Neural cell (in vitro differentiated cells): Measurements from ENCODE around the gene FOXJ3. TPM values are rescaled to one million over a fixed set of nuclear protein-coding genes. Genes with fewer than 3 reads are reported as not detected.

Experiments
- H2AFZ ChIP-seq: fragments of 200-600, 300-800 bp; sonication (generic), shearing (Covaris generic); 2 replicates; pipeline ENCODE4 v1.6.0; 2014; ENCODE audit warnings: low read depth, mild to moderate bottlenecking, antibody characterized with exemption, low read length, moderate library complexity
- H3F3A ChIP-seq: fragments of 200-600 bp; shearing (Covaris generic); 2 replicates; pipeline ENCODE4 v1.6.1; 2016; ENCODE audit warnings: mild to moderate bottlenecking, moderate library complexity, mixed read lengths, antibody characterized with exemption, low read length; ENCODE audit not compliant: insufficient read depth, poor library complexity, severe bottlenecking
- H3K27ac ChIP-seq: fragments of 200-600, 300-800 bp; sonication (generic), shearing (Covaris generic); 2 replicates; pipeline ENCODE4 v1.5.1; 2014; ENCODE audit warnings: mild to moderate bottlenecking, low read length, moderate library complexity
- H3K27me3 ChIP-seq: fragments of 300-800, 200-600 bp; sonication (generic), shearing (Covaris generic); 2 replicates; pipeline ENCODE4 v1.6.0; 2014; ENCODE audit warnings: mild to moderate bottlenecking, low read depth, low read length, moderate library complexity; ENCODE audit not compliant: insufficient read depth
- H3K36me3 ChIP-seq: fragments of 300-800, 200-600 bp; sonication (generic), shearing (Covaris generic); 2 replicates; pipeline ENCODE4 v1.5.1; 2014; ENCODE audit warnings: mild to moderate bottlenecking, antibody characterized with exemption, low read length, moderate library complexity; ENCODE audit not compliant: insufficient read depth
- H3K4me2 ChIP-seq: fragments of 300-800, 200-600 bp; sonication (generic), shearing (Covaris generic); 2 replicates; pipeline ENCODE4 v1.6.0; 2014; ENCODE audit warnings: mild to moderate bottlenecking, low read length
- H3K4me3 ChIP-seq: fragments of 300-800, 200-600 bp; sonication (generic), shearing (Covaris generic); 2 replicates; pipeline ENCODE4 v1.5.1; 2014; ENCODE audit warnings: mild to moderate bottlenecking, low read length, moderate library complexity
- H3K79me2 ChIP-seq: fragments of 200-600 bp; shearing (Covaris generic); replicated peaks from 2 replicates; pipeline ENCODE4 v1.6.0; 2014; ENCODE audit warnings: mild to moderate bottlenecking, low read length, moderate library complexity; ENCODE audit not compliant: insufficient read depth
- H3K9ac ChIP-seq: fragments of 300-800, 200-600 bp; sonication (generic), shearing (Covaris generic); 2 replicates; pipeline ENCODE4 v1.6.1; 2016; ENCODE audit warnings: mild to moderate bottlenecking, low read length, mixed read lengths
- H3K9me2 ChIP-seq: fragments of 200-600 bp; shearing (Covaris generic); 2 replicates; pipeline ENCODE4 v1.6.1; 2016; ENCODE audit warnings: mild to moderate bottlenecking, low read length, mixed read lengths; ENCODE audit not compliant: insufficient read depth
- H3K9me3 ChIP-seq: fragments of 200-600, 300-800 bp; sonication (generic), shearing (Covaris generic); 2 replicates; pipeline ENCODE4 v1.6.1; 2016; ENCODE audit warnings: mild to moderate bottlenecking, mixed run types, low read length, moderate library complexity, mixed read lengths
- H4K20me1 ChIP-seq: fragments of 200-600 bp; shearing (Covaris generic); 2 replicates; pipeline ENCODE4 v1.6.1; 2016; ENCODE audit warnings: mild to moderate bottlenecking, mixed run types; ENCODE audit not compliant: insufficient read depth
- EP300 ChIP-seq: fragments of 450-650 bp; conservative IDR thresholded peaks from 2 replicates; pipeline ENCODE4 v1.6.1; 2014; ENCODE audit warnings: antibody characterized with exemption, mild to moderate bottlenecking, moderate library complexity; ENCODE audit not compliant: poor library complexity, severe bottlenecking
- EZH2 ChIP-seq: fragments of 200-600, 300-800 bp; shearing (Covaris generic), sonication (generic); IDR thresholded peaks from 2 replicates; pipeline ENCODE4 v1.6.1; 2014; ENCODE audit warnings: antibody characterized with exemption, low read length, borderline replicate concordance, mild to moderate bottlenecking; ENCODE audit not compliant: insufficient read depth, poor library complexity, severe bottlenecking
- MXI1 ChIP-seq: fragments of 450-650 bp; conservative IDR thresholded peaks from 2 replicates; pipeline ENCODE4 v1.6.1; 2014; ENCODE audit warnings: antibody characterized with exemption, mild to moderate bottlenecking; ENCODE audit not compliant: poor library complexity, severe bottlenecking
- POLR2AphosphoS5 ChIP-seq: IDR thresholded peaks from 2 replicates; pipeline ENCODE4 v1.6.1; 2012
- RAD21 ChIP-seq: fragments of 450-650 bp; conservative IDR thresholded peaks from 2 replicates; pipeline ENCODE4 v1.6.1; 2014; ENCODE audit warnings: antibody characterized with exemption, mild to moderate bottlenecking, moderate library complexity
- SMC3 ChIP-seq: fragments of 450-650 bp; conservative IDR thresholded peaks from 2 replicates; pipeline ENCODE4 v1.6.1; 2014; ENCODE audit warnings: antibody characterized with exemption, mild to moderate bottlenecking, moderate library complexity; ENCODE audit not compliant: poor library complexity
- TAF1 ChIP-seq: IDR thresholded peaks from 2 replicates; pipeline ENCODE4 v1.6.1; 2012; ENCODE audit warnings: low read depth
- polyA plus RNA-seq: library from polyadenylated mRNA; depleted of rRNA; stranded (reverse); fragments of >200 nt; gene quantifications from 2 replicates; pipeline ENCODE4 v1.2.3, GENCODE V29; 2014
- TF ChIP-seq, protein P1 (sequence below): fragments of 450-650 bp; IDR thresholded peaks from 2 replicates; pipeline ENCODE4 v1.5.1; 2014; ENCODE audit warnings: antibody characterized with exemption, mild to moderate bottlenecking, moderate library complexity; ENCODE audit not compliant: poor library complexity, severe bottlenecking
- TF ChIP-seq, protein P2 (sequence below): IDR thresholded peaks from 2 replicates; pipeline ENCODE4 v1.6.1; 2012; ENCODE audit warnings: borderline replicate concordance

Gene FOXJ3
- polyA plus RNA-seq, 1 donor from 2014 or later, result 36.0 TPM

- no peak overlapping the region for H3K9ac ChIP-seq
- no peaks in the 10 kb centered on the region for H3F3A ChIP-seq
- H3K79me2 ChIP-seq, result peaks cover 29% of the 10 kb centered on the region
- no peaks in the 10 kb centered on the region for H3K27me3 ChIP-seq
- H3K27ac ChIP-seq, result no peak overlapping the region
- no peaks in the 10 kb centered on the region for H3K9me2 ChIP-seq
- H2AFZ ChIP-seq, result no peak overlapping the region
- H3K9me3 ChIP-seq, result no peaks in the 10 kb centered on the region
- H3K4me3 ChIP-seq, result no peak overlapping the region
- H3K36me3 ChIP-seq, result no peaks in the 10 kb centered on the region
- H3K4me2 ChIP-seq, result no peak overlapping the region
- TF ChIP-seq POLR2AphosphoS5 (no peak), TAF1 (no peak), SMC3 (no peak), EZH2 (no peak), MXI1 (no peak), EP300 (no peak), RAD21 (no peak)
- TF ChIP-seq, protein P1, sequence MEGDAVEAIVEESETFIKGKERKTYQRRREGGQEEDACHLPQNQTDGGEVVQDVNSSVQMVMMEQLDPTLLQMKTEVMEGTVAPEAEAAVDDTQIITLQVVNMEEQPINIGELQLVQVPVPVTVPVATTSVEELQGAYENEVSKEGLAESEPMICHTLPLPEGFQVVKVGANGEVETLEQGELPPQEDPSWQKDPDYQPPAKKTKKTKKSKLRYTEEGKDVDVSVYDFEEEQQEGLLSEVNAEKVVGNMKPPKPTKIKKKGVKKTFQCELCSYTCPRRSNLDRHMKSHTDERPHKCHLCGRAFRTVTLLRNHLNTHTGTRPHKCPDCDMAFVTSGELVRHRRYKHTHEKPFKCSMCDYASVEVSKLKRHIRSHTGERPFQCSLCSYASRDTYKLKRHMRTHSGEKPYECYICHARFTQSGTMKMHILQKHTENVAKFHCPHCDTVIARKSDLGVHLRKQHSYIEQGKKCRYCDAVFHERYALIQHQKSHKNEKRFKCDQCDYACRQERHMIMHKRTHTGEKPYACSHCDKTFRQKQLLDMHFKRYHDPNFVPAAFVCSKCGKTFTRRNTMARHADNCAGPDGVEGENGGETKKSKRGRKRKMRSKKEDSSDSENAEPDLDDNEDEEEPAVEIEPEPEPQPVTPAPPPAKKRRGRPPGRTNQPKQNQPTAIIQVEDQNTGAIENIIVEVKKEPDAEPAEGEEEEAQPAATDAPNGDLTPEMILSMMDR, result no peak
- TF ChIP-seq, protein P2, sequence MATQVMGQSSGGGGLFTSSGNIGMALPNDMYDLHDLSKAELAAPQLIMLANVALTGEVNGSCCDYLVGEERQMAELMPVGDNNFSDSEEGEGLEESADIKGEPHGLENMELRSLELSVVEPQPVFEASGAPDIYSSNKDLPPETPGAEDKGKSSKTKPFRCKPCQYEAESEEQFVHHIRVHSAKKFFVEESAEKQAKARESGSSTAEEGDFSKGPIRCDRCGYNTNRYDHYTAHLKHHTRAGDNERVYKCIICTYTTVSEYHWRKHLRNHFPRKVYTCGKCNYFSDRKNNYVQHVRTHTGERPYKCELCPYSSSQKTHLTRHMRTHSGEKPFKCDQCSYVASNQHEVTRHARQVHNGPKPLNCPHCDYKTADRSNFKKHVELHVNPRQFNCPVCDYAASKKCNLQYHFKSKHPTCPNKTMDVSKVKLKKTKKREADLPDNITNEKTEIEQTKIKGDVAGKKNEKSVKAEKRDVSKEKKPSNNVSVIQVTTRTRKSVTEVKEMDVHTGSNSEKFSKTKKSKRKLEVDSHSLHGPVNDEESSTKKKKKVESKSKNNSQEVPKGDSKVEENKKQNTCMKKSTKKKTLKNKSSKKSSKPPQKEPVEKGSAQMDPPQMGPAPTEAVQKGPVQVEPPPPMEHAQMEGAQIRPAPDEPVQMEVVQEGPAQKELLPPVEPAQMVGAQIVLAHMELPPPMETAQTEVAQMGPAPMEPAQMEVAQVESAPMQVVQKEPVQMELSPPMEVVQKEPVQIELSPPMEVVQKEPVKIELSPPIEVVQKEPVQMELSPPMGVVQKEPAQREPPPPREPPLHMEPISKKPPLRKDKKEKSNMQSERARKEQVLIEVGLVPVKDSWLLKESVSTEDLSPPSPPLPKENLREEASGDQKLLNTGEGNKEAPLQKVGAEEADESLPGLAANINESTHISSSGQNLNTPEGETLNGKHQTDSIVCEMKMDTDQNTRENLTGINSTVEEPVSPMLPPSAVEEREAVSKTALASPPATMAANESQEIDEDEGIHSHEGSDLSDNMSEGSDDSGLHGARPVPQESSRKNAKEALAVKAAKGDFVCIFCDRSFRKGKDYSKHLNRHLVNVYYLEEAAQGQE, result no peak
- H4K20me1 ChIP-seq, result no peaks in the 10 kb centered on the region
Measured at GRCh38 chr1:42259059-42259738, 75.8 kb downstream of the FOXJ3 start.

- Histone ChIP-seq H3K79me2 (peaks cover 29% of the 10 kb centered on the region), H3K27ac (no peak overlapping the region)
Measured at GRCh38 chr1:42258218-42258617, 76.8 kb downstream of the FOXJ3 start.

More at GRCh38 chr1:42258218-42258617, 76.8 kb downstream of the FOXJ3 start:
- no peaks in the 10 kb centered on the region for H4K20me1 ChIP-seq
- no peaks in the 10 kb centered on the region for H3K9me3 ChIP-seq
- H3K9ac ChIP-seq, result no peak overlapping the region
- no peaks in the 10 kb centered on the region for H3K27me3 ChIP-seq
- no peaks in the 10 kb centered on the region for H3K36me3 ChIP-seq
- TF ChIP-seq TAF1, result no peak
- no peak for TF ChIP-seq POLR2AphosphoS5
- no peak for TF ChIP-seq MXI1
- TF ChIP-seq EZH2, result no peak
- no peak for TF ChIP-seq RAD21
- TF ChIP-seq, protein P1, result no peak
- TF ChIP-seq EP300, result no peak
- TF ChIP-seq SMC3, result no peak
- TF ChIP-seq, protein P2, result no peak
- no peaks in the 10 kb centered on the region for H3F3A ChIP-seq
- no peak overlapping the region for H3K4me3 ChIP-seq
- no peaks in the 10 kb centered on the region for H3K9me2 ChIP-seq
- no peak overlapping the region for H3K4me2 ChIP-seq
- H2AFZ ChIP-seq, result no peak overlapping the region
